ENCODE results near the gene MORN5. TPM values are rescaled to one million over a fixed set of nuclear protein-coding genes. Genes with fewer than 3 reads are reported as not detected.
"Not testable (repeated sequence)": the region's sequence is repeated elsewhere in the genome, so short reads cannot be mapped to it uniquely, and the experiment has no call there.

The MORN5 gene
- total and polyA plus RNA-seq, 8 donors, result 1.2 to 7.2 (median 4.2) TPM; not detected in 1

DNA sequence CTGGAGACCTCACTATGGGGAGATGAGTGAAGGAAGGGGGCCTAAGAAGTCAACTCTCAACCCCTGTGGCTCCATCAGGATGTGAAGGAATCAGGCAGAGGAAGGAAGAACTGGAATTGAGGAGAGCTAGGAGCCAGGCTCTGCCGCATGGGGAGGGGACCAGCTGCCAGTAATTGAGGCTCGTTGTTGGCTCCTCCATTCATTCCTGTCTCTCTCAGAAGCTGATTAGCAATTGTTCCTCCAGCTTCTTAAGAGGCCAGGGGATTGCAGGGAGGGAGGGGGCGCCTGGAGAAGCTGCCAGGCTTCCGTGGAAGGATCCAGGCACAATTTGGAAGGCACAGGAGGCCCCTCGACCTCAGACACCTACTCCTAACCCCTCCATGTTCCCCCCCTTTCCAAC, 46.1 kb upstream of the MORN5 start:
- Histone ChIP-seq H3K9me3 (no peaks in the 10 kb centered on the region), H3K4me3 (no peak overlapping the region), H3K4me1 (no peaks in the 10 kb centered on the region), H3K36me3 (no peaks in the 10 kb centered on the region), H3K27me3 (peaks cover 0 to 14% of the 10 kb centered on the region in 2 donors), H3K27ac (no peak overlapping the region)
- TF ChIP-seq, protein P1, sequence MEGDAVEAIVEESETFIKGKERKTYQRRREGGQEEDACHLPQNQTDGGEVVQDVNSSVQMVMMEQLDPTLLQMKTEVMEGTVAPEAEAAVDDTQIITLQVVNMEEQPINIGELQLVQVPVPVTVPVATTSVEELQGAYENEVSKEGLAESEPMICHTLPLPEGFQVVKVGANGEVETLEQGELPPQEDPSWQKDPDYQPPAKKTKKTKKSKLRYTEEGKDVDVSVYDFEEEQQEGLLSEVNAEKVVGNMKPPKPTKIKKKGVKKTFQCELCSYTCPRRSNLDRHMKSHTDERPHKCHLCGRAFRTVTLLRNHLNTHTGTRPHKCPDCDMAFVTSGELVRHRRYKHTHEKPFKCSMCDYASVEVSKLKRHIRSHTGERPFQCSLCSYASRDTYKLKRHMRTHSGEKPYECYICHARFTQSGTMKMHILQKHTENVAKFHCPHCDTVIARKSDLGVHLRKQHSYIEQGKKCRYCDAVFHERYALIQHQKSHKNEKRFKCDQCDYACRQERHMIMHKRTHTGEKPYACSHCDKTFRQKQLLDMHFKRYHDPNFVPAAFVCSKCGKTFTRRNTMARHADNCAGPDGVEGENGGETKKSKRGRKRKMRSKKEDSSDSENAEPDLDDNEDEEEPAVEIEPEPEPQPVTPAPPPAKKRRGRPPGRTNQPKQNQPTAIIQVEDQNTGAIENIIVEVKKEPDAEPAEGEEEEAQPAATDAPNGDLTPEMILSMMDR (IDR thresholded peaks at IDR 0.05), result no peak
- DNase-seq (no peak), ATAC-seq (no peak)
- intact Hi-C loops (cut with DNase I), result no loop called here

GRCh38 chr9:122115176-122116035, 44.3 kb upstream of the MORN5 start:
- Histone ChIP-seq H3K27me3 (peaks cover 0 to 14% of the 10 kb centered on the region in 2 donors), H3K36me3 (no peaks in the 10 kb centered on the region), H3K9me3 (no peaks in the 10 kb centered on the region), H3K4me1 (no peaks in the 10 kb centered on the region), H3K27ac (no peak overlapping the region), H3K4me3 (no peak overlapping the region)
- no peak for ATAC-seq
- TF ChIP-seq, protein P1 (IDR thresholded peaks at IDR 0.05), result no peak
- no peak for DNase-seq
- intact Hi-C loops (cut with DNase I), result no loop called here

DNA sequence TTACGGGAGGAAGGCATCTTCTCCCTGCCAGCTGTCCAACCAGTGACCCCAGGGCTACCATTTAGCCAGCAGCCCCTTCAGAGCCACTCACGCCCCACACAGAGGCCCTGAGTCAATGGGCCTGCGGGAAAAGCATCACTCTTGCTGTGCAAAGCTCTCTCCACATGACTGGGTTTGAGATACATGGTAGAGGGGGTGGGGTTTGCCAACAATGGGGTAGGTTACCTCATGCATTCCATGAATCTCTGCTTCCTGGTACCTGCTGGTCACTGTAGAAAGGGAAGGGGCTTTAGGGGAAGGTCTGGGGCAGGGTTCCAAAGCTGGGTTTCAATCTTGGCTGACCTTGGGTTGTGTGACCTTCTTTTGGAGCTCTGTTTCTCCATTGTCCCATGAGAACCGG, 43.7 kb upstream of the MORN5 start:
- intact Hi-C loops (cut with DNase I), result no loop called here
- TF ChIP-seq, protein P1 (IDR thresholded peaks at IDR 0.05), result no peak
- Histone ChIP-seq H3K9me3 (no peaks in the 10 kb centered on the region), H3K36me3 (no peaks in the 10 kb centered on the region), H3K4me1 (no peaks in the 10 kb centered on the region), H3K4me3 (no peak overlapping the region), H3K27ac (no peak overlapping the region), H3K27me3 (peaks cover 0 to 14% of the 10 kb centered on the region in 2 donors)
- ATAC-seq (no peak), DNase-seq (no peak)

GRCh38 chr9:122116448-122117173, 43.1 kb upstream of the MORN5 start:
- peaks cover 0 to 14% of the 10 kb centered on the region in 2 donors for H3K27me3 ChIP-seq
- TF ChIP-seq, protein P1 (IDR thresholded peaks at IDR 0.05), result no peak
- no peak overlapping the region for H3K27ac ChIP-seq
- H3K4me3 ChIP-seq, result no peak overlapping the region
- H3K9me3 ChIP-seq, result no peaks in the 10 kb centered on the region
- H3K36me3 ChIP-seq, result no peaks in the 10 kb centered on the region
- intact Hi-C loops (cut with DNase I), result no loop called here
- no peaks in the 10 kb centered on the region for H3K4me1 ChIP-seq
- DNase-seq (no peak), ATAC-seq (no peak)

- DNase-seq; H3K27ac ChIP-seq; H3K4me3 ChIP-seq; H3K4me1 ChIP-seq; H3K9me3 ChIP-seq; intact Hi-C loops (cut with DNase I); H3K36me3 ChIP-seq; ATAC-seq: not testable (repeated sequence)
- peaks cover 0 to 14% of the 10 kb centered on the region in 2 donors for H3K27me3 ChIP-seq
Measured at GRCh38 chr9:122117241-122117640, 42.5 kb upstream of the MORN5 start.
